Smooth muscle cell of trachea (primary cell): Measurements from ENCODE around the gene SEC31A. TPM values are rescaled to one million over a fixed set of nuclear protein-coding genes. Genes with fewer than 3 reads are reported as not detected.

Experiments used
- total RNA-seq: library from RNA; depleted of rRNA; stranded (reverse); fragments of >200 nt; gene quantifications from 2 replicates; pipeline ENCODE4 v1.2.1, GENCODE V29; 2014

SEC31A gene
- total RNA-seq, result 366 and 513 TPM in 2 replicates

GRCh38 chr4:82890901-82891706 lies at the start of gene SEC31A:
TSS of gene SEC31A (minus strand) at chr4:82891153. CDS start at chr4:82881936, 9,217 bp downstream.

GRCh38 chr4:82900411-82901182 lies 9.6 kb upstream of the SEC31A start, which contains the start of gene THAP9:
TSS of gene THAP9 (plus strand) at chr4:82900735. CDS start at chr4:82900803, 68 bp downstream.

GRCh38 chr4:82798168-82799005 lies 92.6 kb downstream of the SEC31A start, which contains the start of gene SCD5:
TSS of gene SCD5 (minus strand) at chr4:82798796. CDS start at chr4:82798537, 259 bp downstream.

Other genes starting within 250 kb of the SEC31A start
- 5.5 and 24.1 TPM in 2 replicates for gene SCD5, start 92.4 kb downstream of the SEC31A start, total RNA-seq
- 3.8 and 4.5 TPM in 2 replicates for gene THAP9, start 9.6 kb upstream of the SEC31A start, total RNA-seq
- gene LIN54, start 119.7 kb upstream of the SEC31A start, total RNA-seq, result 12.4 and 20.2 TPM in 2 replicates
- 146 and 160 TPM in 2 replicates for gene COPS4, start 144.0 kb upstream of the SEC31A start, total RNA-seq
- gene PLAC8, start 223.6 kb upstream of the SEC31A start, total RNA-seq, result 0.29 TPM in 1 of 2 replicates, not detected in the other